GM19467 (cell line): Measurements from ENCODE around the gene TMEM182.

ENCODE experiments used
- ATAC-seq: cut with Tn5 transposase; IDR thresholded peaks from one replicate; pipeline ENCODE4 v1.9.1; 2021; ENCODE audit warnings: mild to moderate bottlenecking, moderate library complexity; ENCODE audit not compliant: unreplicated experiment

TMEM182 gene

DNA sequence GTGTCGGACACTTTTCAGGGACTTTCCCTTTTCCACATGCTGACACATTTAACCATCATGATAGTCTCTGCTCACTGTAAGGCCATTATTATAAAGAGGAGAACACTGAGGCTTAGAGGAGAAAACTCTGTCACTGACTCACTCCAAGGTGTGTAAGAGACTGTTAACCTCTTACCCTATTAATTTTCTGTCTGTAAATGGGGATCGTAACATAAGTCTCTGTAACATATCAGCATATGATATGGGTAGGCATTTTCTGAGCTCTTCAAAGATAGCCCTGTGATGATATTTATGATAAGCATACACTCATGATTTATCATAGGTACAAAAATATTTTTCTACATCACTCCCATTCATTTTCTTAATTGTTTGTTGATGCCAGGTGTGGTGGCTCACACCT, 36.4 kb downstream of the TMEM182 start:
- no peak for ATAC-seq

DNA sequence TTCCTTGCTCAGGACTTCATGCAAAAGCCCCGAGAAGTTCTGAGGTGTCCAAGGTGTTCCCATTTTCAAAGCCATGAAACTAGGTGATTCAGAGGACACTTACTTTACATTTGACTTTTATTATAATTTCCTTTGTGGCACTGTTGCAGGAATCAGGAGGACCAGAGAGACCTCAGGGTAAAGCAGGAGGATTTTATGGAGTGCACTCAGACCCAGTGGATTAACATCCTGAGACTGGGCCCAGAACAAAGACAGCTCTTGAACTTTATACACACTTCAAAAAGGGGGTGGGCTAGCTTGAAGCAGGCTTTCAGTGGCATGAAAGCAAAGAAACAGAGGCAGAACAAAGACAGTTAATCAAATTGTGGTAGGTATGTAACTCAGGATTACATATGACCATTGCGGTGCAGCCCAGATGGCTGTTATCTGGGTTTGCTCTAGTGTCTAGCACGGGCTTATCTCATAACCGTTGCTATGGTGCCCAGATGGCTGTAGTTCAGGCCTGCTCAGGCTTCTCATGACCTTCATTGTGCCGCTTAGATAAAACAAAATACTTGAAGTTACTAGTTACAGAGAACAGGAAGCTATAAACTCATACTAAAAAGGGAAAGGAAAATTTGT, 39.4 kb downstream of the TMEM182 start:
- ATAC-seq: no peak

DNA sequence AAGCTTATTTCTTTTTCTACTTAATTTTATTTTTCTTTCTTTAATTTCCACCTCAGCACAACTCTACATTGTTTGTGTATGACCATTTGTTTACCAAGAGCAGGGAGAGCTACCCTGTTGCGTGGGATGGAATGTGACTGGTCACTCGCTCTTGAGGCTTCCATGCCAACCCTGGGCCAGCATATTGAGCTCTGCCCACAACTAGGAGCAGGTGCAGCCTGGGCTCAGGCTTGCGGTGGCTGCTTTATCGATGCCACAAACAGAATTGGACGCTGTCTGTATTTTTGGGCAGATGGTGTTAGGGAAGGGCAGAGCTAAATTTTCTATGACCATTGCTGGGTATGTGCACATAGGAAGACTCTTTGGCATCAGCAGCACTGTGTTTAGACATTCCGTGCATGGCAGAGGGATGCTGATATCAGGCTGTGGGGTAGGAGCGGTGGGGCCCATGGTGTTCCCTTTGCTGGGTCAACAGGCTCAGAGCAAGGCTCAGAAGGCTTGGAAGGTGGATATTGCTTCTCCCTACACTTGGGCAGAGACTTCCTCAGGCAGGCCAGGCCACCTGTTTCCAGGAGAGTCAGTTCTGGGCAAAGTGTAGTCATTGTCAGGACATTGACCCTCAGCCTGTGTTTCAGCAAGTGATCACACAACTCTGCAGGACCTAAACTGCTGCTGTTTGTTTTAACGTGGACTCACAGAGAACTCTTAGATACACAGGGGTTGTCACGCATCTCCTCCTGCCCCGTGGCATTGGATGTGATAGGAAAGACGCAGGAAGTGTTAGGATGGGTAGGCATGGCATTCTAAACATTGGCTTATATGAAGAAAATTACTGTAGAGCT, 40.2 kb downstream of the TMEM182 start:
- no peak for ATAC-seq

DNA sequence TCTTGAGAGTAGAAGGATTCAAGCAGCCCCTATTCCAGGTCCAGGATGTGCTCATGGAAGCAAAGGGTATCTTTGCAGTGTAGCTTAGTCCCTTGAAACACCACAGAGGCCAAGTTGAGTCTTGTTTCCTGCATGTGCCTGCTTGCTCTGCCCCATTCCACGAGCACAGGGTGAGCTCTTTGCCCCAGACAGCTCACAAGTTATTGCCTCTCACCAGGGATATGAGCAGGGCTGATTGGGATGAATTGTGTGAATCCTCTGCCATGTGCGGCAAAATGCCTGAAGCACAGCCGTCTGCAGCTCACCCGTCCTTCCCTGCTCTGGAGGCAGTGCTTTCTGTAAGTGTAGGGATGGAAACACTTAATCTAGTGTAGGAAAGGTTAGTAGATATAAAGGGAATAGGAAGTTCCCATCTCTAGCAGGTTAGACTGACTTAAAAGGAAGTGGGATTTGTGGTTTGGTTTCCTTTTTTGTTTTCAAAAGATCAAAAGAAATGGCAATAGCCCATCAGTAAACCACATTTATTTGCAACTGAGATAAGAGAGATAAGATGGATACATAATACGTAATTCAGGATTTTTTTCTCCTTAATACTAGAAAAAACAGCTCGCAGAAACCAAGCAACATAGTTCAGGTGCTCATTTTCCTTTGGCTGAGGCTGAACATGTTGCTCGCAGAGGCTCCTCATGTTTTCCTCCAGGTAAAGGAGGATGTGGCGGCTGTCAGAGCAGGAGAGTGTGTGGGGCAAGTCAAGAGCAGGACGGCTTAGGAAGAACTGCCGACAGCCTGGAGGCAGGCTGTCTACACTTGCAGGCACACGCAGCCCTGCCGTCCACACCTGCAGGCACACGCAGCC, 41.4 kb downstream of the TMEM182 start:
- ATAC-seq: no peak

GRCh38 chr2:102803897-102804217, 42.0 kb downstream of the TMEM182 start:
- no peak for ATAC-seq

DNA sequence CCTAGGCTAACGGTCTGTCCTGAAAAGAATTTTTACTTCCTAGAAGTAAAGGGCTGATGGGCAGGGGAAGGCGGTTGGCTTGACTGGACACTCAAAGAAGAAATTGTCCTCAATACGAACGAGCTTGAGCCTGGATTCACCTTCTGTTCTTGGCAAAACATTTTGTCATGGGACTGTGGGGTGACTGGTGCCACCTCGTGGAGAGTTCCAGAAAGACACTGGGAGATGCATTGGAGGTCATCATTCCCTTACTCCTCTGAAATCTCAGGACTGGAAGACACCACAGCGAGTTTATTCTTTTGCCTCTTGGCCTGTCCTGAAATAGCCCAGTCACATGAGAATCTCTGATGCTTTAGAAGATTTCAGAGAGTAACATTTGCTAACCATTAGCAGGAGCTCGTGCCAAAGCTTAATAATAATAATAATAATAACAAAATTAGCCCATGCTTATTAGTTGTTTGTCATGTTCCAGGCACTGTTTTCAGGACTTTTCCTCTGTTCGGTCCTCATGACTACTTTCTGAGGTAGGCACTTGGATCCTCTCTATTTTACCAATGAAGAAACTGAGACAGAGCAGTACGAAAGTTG, 44.5 kb downstream of the TMEM182 start:
- peak; percentile 79 for ATAC-seq

GRCh38 chr2:102809291-102810189, 47.7 kb downstream of the TMEM182 start:
- ATAC-seq: no peak

DNA sequence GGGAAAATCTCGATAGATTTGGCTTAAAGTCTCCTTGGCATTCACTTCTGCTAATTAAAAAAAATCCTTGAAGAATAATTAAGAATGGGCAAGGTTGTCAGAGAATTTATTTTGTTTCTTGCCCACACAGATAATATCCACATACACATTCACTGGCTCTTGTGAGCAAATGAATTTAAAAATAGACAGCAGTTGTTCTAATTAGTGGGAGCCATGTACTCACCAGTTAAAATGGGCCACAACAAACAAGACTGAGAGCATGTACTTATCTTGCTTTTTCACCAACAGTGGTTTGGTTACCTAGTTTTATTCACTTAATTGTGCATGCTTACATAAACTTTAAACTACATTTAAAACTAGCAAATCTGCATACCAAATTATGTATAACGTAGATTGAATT, 53.5 kb downstream of the TMEM182 start:
- no peak for ATAC-seq

DNA sequence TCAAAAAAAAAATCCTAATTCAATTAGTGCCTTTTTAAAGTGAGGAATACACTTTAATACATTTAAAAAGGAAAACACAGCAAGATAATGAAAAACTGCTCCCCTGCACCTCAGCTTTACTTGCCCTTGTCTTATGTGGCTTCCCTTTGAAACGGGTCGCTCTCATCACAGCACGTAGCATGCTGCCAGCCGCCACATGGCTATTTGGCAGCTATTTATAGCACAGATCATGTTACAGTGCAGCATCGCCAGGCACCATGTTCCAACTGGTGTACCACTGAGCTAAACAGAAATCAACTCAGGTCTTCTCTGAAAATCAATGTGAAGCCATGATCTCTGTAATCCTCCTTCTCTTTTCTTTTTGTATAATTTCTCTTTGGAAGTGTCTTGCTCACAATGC, 65.1 kb downstream of the TMEM182 start:
- ATAC-seq: no peak

DNA sequence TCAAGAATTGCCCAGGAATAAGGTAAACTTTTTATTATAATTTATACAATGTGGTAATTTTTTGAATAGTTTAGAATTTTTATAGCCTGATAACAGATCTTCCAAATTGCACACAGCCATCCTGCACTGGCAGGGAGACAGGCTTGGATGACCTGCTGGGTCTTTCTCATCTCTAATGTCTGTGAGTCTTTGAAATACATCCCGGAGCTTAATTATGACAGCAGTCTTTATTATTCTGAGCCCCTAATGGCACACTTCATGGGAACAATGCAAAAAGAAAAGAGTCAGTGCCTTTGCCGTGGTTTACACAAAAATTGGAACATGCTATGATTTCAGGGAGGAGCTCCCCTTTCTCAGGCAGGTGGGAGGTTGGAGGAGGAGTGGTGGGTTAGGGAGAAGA, 71.0 kb downstream of the TMEM182 start:
- no peak for ATAC-seq

GRCh38 chr2:102834523-102835273, 72.9 kb downstream of the TMEM182 start:
- no peak for ATAC-seq

DNA sequence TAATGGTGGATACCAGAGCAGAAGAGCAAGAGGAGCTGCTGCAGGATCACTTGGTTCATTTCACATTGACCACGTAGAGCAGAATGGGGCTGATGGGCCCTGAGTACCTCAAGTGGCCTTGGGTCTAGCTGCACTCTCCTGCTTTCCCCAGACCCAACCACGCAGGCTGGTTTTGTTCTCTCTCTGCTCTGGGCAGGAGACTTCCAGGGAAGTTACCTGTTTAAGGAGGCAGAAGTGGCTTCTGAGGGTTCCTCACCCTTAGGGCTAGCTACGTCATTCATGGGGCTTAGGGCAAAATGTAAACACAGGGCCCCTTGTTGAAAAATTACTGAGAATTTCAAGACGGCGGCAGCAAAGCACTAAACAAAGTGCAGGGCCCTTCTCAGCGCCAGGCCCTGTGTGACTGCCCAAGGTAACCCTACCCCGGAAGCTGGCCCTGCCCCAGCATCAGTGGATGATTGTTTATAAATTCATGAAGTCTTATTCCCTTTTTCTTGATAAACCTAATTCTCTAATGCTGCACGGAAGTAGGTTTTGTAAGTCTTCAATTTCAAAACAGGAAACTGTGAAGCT, 75.9 kb downstream of the TMEM182 start:
- no peak for ATAC-seq

DNA sequence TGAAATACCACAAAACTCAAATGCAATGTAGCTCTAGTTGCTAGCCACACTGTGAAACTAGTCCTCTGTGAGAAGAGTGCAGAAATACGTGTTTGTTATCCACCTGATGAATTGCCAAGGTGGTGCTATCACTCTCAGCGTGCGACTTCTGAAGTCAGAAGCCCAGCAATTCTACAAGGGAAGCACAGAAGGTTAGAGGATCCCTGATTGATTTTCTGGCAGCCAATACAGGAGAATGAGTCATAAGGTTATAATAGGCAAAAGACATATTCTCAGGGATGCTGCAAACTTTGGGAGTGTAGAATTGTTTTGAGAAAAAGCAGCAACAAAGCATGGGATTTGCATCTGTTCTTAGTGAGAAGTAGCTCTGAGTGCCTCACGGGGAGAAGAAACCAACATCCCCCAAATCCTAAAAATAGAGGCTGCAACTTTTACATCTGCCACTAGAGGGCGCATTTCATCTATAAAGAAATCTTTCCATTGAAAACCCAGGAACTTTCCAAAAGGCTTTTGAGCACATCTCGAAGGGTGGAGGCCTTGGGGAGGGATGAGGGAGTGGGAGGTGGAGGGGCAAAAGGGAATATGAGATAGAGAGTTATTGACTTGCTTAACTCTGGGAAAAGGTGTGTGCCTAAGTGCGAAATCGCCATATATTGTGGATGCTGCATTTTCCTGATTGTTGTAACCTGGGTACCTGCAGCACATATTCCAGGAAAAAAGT, 78.0 kb downstream of the TMEM182 start:
- ATAC-seq: no peak

DNA sequence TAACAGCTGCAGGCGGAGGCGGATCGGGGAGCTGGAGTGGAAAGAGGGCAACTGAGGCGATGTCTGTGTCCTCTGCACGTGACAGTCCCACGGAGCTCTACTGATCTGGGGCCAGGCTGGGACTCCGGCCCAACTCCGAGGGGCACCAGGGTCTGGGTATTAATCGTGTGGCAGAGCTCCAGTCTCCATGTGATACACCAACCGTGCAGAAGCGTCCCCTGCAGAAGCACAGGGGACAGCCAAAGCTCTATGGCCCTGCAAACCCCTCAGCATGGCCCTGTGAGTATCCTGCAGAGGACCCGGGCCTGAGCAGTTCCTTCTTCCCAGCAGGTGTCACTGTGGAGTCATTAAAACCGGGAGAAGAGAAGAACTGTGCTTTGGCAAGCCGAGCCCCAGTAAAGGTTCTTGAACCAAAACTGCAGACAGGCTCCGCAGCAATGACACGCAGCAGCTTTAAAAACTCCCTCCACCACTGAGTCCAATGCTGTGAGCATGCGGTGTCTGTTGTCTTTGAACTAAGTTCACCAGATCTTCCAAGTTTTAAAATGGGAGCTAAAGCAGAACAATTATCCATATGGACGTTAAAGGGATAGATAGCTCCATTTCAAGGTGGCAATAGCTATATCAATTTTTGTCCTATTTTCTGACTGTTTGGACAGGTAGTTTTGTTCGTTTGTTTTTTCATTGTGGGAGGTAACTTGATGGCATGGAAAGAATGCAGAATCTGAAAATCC, 79.4 kb downstream of the TMEM182 start:
- ATAC-seq: peak; percentile 62

- ATAC-seq: no peak
These were observed 82.1 kb downstream of the TMEM182 start for GRCh38 chr2:102843764-102844443.

GRCh38 chr2:102844911-102845310, 83.1 kb downstream of the TMEM182 start:
- ATAC-seq: no peak

DNA sequence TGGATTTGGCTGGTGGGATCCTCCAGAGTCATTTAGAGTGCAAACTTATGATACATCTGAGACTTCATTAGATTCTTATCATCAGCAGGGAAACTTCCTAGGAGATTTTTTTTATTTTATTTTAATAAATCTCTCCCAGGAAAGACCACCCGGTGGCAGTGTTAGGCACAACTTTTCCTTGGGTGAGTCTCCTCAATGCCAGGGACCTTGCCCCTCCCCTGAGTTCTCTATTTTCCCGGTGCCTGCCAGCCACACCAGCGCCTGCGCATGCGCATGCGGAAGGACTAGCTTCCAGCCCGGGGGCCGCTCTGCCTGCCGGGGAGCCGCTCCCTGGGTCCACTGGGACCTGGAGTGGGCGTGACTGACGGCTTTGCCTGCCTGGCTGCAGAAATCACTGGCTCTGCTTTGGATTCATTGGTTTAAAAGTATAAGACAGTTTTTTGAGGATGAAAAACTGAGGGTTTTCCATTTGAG, 86.6 kb downstream of the TMEM182 start:
- no peak for ATAC-seq
